HepG2 (cell line): ENCODE measurements around the gene PPP4R4. TPM values are rescaled to one million over a fixed set of nuclear protein-coding genes. Genes with fewer than 3 reads are reported as not detected.

Source experiments
- HNRNPUL1 ChIP-seq: fragments of 200-400 bp; formaldehyde crosslinking; IDR thresholded peaks from 2 replicates; pipeline ENCODE4 v1.6.1; 2017; ENCODE audit warnings: low read depth, mild to moderate bottlenecking, low read length, moderate library complexity
- HOXA9 ChIP-seq: sonication (generic); formaldehyde crosslinking; IDR thresholded peaks from 2 replicates; pipeline ENCODE4 v1.8.1; 2022; ENCODE audit warnings: missing genetic modification reagents, mild to moderate bottlenecking, moderate library complexity, borderline replicate concordance
- JUNB ChIP-seq: sonication (generic); formaldehyde crosslinking; IDR thresholded peaks from 2 replicates; pipeline ENCODE4 v1.8.0; 2022; ENCODE audit warnings: missing genetic modification reagents, mild to moderate bottlenecking, borderline replicate concordance
- KAT7 ChIP-seq: IDR thresholded peaks from 2 replicates; pipeline ENCODE4 v1.6.1; 2018; ENCODE audit warnings: borderline replicate concordance, missing compliant biosample characterization
- MTF2 ChIP-seq: sonication (generic); formaldehyde crosslinking; IDR thresholded peaks from 2 replicates; pipeline ENCODE4 v1.5.0; 2020; ENCODE audit warnings: missing genetic modification reagents, borderline replicate concordance
- NFYC ChIP-seq: IDR thresholded peaks from 2 replicates; pipeline ENCODE4 v1.6.1; 2016; ENCODE audit warnings: missing genetic modification reagents, missing compliant biosample characterization
- NR2F2 ChIP-seq: IDR thresholded peaks from 2 replicates; pipeline ENCODE4 v1.6.1; 2012; ENCODE audit warnings: low read depth, inconsistent platforms, borderline replicate concordance
- POLR2G ChIP-seq: fragments of 200-400 bp; formaldehyde crosslinking; IDR thresholded peaks from 2 replicates; pipeline ENCODE4 v1.6.1; 2018; ENCODE audit warnings: mild to moderate bottlenecking, low read depth, low read length, moderate library complexity
- RBFOX2 ChIP-seq: fragments of 200-400 bp; formaldehyde crosslinking; IDR thresholded peaks from 2 replicates; pipeline ENCODE4 v1.6.1; 2017; ENCODE audit warnings: low read depth, mild to moderate bottlenecking, low read length
- SAP130 ChIP-seq: IDR thresholded peaks from 2 replicates; pipeline ENCODE4 v1.6.1; 2016; ENCODE audit warnings: low read depth
- SIN3A ChIP-seq: IDR thresholded peaks from 2 replicates; pipeline ENCODE4 v1.6.1; 2011; ENCODE audit warnings: low read depth, mild to moderate bottlenecking, control low read depth, low read length, borderline replicate concordance
- SMC3 ChIP-seq: IDR thresholded peaks from 2 replicates; pipeline ENCODE4 v1.6.1; 2011; ENCODE audit warnings: low read length, improper control_type of control experiment
- SRF ChIP-seq: IDR thresholded peaks from 2 replicates; pipeline ENCODE4 v1.6.1; 2011; ENCODE audit warnings: mild to moderate bottlenecking, low read depth, low read length, moderate library complexity
- THAP9 ChIP-seq: sonication (generic); formaldehyde crosslinking; IDR thresholded peaks from 2 replicates; pipeline ENCODE4; 2020; ENCODE audit warnings: missing genetic modification reagents, mild to moderate bottlenecking, borderline replicate concordance
- ZBTB3 ChIP-seq: sonication (generic); formaldehyde crosslinking; IDR thresholded peaks from 2 replicates; pipeline ENCODE4 v1.4.0; 2020; ENCODE audit warnings: low read depth, mild to moderate bottlenecking, moderate library complexity, missing genetic modification reagents, borderline replicate concordance
- ZNF232 ChIP-seq: sonication (generic); formaldehyde crosslinking; IDR thresholded peaks from 2 replicates; pipeline ENCODE4 v1.4.0; 2020; ENCODE audit warnings: missing genetic modification reagents, borderline replicate concordance
- ZNF646 ChIP-seq: sonication (generic); formaldehyde crosslinking; IDR thresholded peaks from 2 replicates; pipeline ENCODE4 v1.9.0; 2021; ENCODE audit warnings: mild to moderate bottlenecking, missing genetic modification reagents
- ZSCAN21 ChIP-seq: sonication (generic); formaldehyde crosslinking; IDR thresholded peaks from 2 replicates; pipeline ENCODE4 v1.8.0; 2022; ENCODE audit warnings: mild to moderate bottlenecking, missing genetic modification reagents, moderate library complexity, borderline replicate concordance
- polyA plus RNA-seq, 8 experiments: library from polyadenylated mRNA; depleted of rRNA in 3 of 8; stranded (reverse) in 7 of 8; unstranded in 1 of 8; fragments of >200 nt; fragmentation: Illumina TruSeq in 4 of 8; extraction: Trizol in 4 of 8; gene quantifications; 2 replicates each; pipeline versions ENCODE4 v1.2.1 to v1.2.3, GENCODE V29; 2011 to 2016; ENCODE audit warnings: low read depth in 4 of 8, missing spikeins in 1 of 8, mixed read lengths in 1 of 8; ENCODE audit not compliant: insufficient read depth in 1 of 8
- total RNA-seq, 5 experiments: library from RNA; depleted of rRNA; stranded (reverse); fragments of >200 nt; fragmentation: Illumina TruSeq; extraction: Trizol; gene quantifications; 2 replicates each; pipeline ENCODE4 v1.2.3, GENCODE V29; 2016; ENCODE audit warnings: low read depth in 1 of 5

Gene PPP4R4
- total and polyA plus RNA-seq, 2 of the 13 experiments (the other 11 are each of a cell fraction or from before 2014, with no cell fraction given): 9.5 to 19.8 TPM

- TF ChIP-seq RBFOX2 (peak; percentile 36; the same call in 1 of the 2 replicates), THAP9 (CRISPR knock-in tag) (peak; percentile 67; the same call in 1 of the 2 replicates), JUNB (peak; percentile 38; the same call in 1 of the 2 replicates), SMC3 (0 out of 2 replicates have a peak, but pooled peaks have one; percentile 9), POLR2G (peak; percentile 81), ZNF232 (no peak), HOXA9 (CRISPR knock-in tag) (peak; percentile 24; the same call in 1 of the 2 replicates), ZNF646 (CRISPR knock-in tag) (no peak; the same call in 1 of the 2 replicates), KAT7 (CRISPR knock-in tag) (peak; percentile 17), SRF (no peak), ZSCAN21 (CRISPR knock-in tag) (peak; percentile 65; the same call in 1 of the 2 replicates), ZBTB3 (CRISPR knock-in tag) (no peak), NFYC (peak; percentile 72), SIN3A (0 out of 2 replicates have a peak, but pooled peaks have one; percentile 31), HNRNPUL1 (no peak), NR2F2 (peak; percentile 14; the same call in 1 of the 2 replicates), SAP130 (CRISPR knock-in tag) (peak; percentile 81), MTF2 (no peak)
These were observed 148.8 kb downstream of the PPP4R4 start, which contains the start of gene SERPINA6 (continued) for GRCh38 chr14:94322648-94323570.
